ENCODE data around the gene MAIP1. TPM values are rescaled to one million over a fixed set of nuclear protein-coding genes. Genes with fewer than 3 reads are reported as not detected.

Gene MAIP1
- total and polyA plus RNA-seq, 4 donors, result 15.6 to 27.8 (median 20.2) TPM

DNA sequence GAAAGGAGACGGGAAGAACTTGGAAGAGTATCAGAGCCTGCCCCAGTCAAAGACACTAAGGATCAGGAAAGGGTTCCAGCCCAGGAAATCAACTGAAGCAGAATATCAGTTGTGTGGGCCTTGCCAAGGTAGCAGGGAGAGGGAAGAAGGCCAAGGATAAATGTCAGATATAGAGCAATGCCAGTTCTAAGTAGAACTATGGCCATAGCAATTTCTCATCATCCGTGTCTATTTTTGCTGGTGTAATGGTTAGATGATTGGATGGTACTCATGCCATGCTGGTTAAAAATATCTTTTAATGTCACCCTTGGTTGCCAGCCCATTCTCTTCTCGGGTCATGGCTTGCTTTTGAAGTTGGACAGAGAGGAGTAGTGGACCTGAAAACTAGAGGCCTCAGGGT, 41.9 kb downstream of the MAIP1 start:
- Histone ChIP-seq H3K4me1 (ENCODE audit: control insufficient read depth, insufficient read depth, low read length) (no peaks in the 10 kb centered on the region), H3K9me3 (ENCODE audit: control insufficient read depth, insufficient read depth, low read length) (no peaks in the 10 kb centered on the region), H3K4me3 (ENCODE audit: low read depth, low read length) (no peak overlapping the region), H3K36me3 (ENCODE audit: control insufficient read depth, insufficient read depth, low read length) (no peaks in the 10 kb centered on the region), H3K27ac (ENCODE audit: low read depth, low read length) (no peak overlapping the region), H3K27me3 (ENCODE audit: control insufficient read depth, insufficient read depth, low read length) (no peaks in the 10 kb centered on the region)
- 100% methylated on average over 1 of the region's 3 CpGs for WGBS (ENCODE audit: insufficient coverage)
- no peak for DNase-seq (ENCODE audit: low read depth in 4 of 6, low spot score in 6 of 6)

DNA sequence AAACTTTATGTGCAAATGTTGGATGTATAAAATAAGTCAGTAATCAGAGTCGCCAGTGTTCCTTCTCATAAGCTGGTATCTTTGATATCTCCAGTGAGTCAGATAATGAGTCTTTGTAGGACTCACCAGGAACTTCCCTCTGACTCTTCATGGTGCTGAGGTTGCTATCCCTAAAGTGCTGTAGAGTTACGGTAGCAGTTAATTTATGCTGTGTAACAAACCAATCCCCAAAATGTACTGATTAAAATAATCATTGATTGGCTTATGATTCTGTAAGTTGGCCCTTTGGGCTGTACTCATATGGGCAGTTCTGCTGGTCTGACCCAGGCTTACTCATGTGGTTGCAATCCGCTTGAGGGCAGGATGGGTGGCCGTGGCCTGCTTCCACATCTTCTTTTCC, 43.8 kb downstream of the MAIP1 start:
- Histone ChIP-seq H3K4me1 (ENCODE audit: control insufficient read depth, insufficient read depth, low read length) (peaks cover 5% of the 10 kb centered on the region), H3K27ac (ENCODE audit: low read depth, low read length) (no peak overlapping the region), H3K4me3 (ENCODE audit: low read depth, low read length) (no peak overlapping the region), H3K9me3 (ENCODE audit: control insufficient read depth, insufficient read depth, low read length) (no peaks in the 10 kb centered on the region), H3K27me3 (ENCODE audit: control insufficient read depth, insufficient read depth, low read length) (no peaks in the 10 kb centered on the region), H3K36me3 (ENCODE audit: control insufficient read depth, insufficient read depth, low read length) (no peaks in the 10 kb centered on the region)
- 97% methylated on average over 3 of the region's 4 CpGs for WGBS (ENCODE audit: insufficient coverage)
- DNase-seq (ENCODE audit: low read depth in 4 of 6, low spot score in 6 of 6), result no peak

DNA sequence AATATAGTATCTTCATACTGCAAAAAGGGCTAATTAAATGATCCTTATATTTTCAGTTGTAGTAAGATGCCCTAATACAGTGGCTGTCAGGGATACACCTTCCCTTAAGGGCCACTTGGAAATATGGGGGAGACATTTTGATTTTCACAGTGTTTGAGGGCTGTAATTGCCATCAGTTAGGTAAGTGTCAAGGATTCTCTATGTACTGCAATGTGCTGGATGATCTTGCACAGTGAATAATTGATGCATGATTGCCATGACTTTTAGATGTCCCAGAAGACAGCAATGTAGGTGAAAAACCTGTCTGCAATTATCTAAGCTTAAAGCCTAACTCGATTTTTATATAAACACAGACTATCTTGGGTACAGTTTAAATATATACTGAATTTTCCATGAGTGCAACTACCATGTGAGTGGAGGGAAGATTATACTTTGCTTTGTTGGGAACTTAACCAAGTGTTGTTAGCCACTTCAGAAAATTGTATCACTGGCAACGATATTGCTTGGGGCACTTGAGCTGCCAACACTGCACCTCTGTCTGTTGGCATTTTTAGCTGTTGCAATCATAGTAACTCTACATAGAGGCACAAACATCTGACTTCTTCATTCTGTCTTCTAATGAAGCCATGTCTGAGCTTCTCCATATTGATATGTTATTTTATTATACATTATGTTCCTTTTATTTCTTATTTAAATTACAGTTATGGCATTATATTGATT, 45.2 kb downstream of the MAIP1 start:
- Histone ChIP-seq H3K4me3 (ENCODE audit: low read depth, low read length) (no peak overlapping the region), H3K9me3 (ENCODE audit: control insufficient read depth, insufficient read depth, low read length) (no peaks in the 10 kb centered on the region), H3K36me3 (ENCODE audit: control insufficient read depth, insufficient read depth, low read length) (no peaks in the 10 kb centered on the region), H3K27ac (ENCODE audit: low read depth, low read length) (no peak overlapping the region), H3K27me3 (ENCODE audit: control insufficient read depth, insufficient read depth, low read length) (no peaks in the 10 kb centered on the region), H3K4me1 (ENCODE audit: control insufficient read depth, insufficient read depth, low read length) (peaks cover 5% of the 10 kb centered on the region)
- DNase-seq (ENCODE audit: low read depth in 4 of 6, low spot score in 6 of 6), result no peak
- 80% methylated on average over 1 of the region's 2 CpGs for WGBS (ENCODE audit: insufficient coverage)

DNA sequence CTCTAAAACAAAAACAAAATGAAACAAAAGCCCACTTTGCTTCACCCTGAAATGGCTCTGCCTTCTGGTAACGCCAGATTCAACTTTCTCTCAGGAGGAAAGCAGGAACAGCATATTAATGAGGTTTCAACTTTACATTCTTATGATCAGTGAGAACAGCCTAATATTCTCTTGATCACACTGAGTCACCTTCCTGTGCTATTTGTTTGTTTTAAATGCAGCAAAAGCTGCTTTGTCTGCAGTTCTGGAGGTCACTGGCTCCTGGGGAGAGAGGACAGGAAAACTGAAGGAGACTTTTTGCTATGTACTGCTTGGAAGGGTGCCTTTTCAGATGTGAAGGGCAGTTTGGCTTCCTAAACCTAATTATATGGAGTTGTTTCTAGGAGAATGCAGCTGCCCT, 48.1 kb downstream of the MAIP1 start:
- no peaks in the 10 kb centered on the region for H3K27me3 ChIP-seq (ENCODE audit: control insufficient read depth, insufficient read depth, low read length)
- H3K36me3 ChIP-seq (ENCODE audit: control insufficient read depth, insufficient read depth, low read length), result no peaks in the 10 kb centered on the region
- H3K4me3 ChIP-seq (ENCODE audit: low read depth, low read length), result no peak overlapping the region
- WGBS (ENCODE audit: insufficient coverage), result no CpG with 5 or more reads among the region's 1 CpG
- H3K27ac ChIP-seq (ENCODE audit: low read depth, low read length), result no peak overlapping the region
- peak in 1 of 6 donors; percentile 32 for DNase-seq (ENCODE audit: low read depth in 4 of 6, low spot score in 6 of 6)
- H3K9me3 ChIP-seq (ENCODE audit: control insufficient read depth, insufficient read depth, low read length), result no peaks in the 10 kb centered on the region
- H3K4me1 ChIP-seq (ENCODE audit: control insufficient read depth, insufficient read depth, low read length), result peaks cover 5% of the 10 kb centered on the region

DNA sequence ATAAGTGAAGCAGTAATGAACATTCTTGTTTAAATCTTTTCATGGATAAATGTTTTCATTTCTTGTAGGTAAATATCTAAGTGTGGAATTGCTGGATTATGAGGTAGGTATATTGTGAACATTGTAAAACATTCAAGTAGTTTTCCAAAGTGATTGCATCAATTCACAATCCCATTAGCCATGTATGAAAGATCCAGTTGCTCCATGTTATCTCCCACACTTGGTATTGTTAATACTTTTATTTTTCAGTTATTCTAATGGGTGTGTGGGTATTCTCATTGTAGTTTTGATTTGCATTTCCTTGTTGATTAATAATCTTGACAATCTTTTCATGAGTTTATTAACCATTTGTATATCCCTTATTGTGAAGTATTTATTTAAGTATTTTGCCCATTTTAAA, 50.3 kb downstream of the MAIP1 start:
- Histone ChIP-seq H3K27me3 (ENCODE audit: control insufficient read depth, insufficient read depth, low read length) (no peaks in the 10 kb centered on the region), H3K36me3 (ENCODE audit: control insufficient read depth, insufficient read depth, low read length) (no peaks in the 10 kb centered on the region), H3K9me3 (ENCODE audit: control insufficient read depth, insufficient read depth, low read length) (no peaks in the 10 kb centered on the region), H3K27ac (ENCODE audit: low read depth, low read length) (no peak overlapping the region), H3K4me1 (ENCODE audit: control insufficient read depth, insufficient read depth, low read length) (peaks cover 5% of the 10 kb centered on the region), H3K4me3 (ENCODE audit: low read depth, low read length) (no peak overlapping the region)
- DNase-seq (ENCODE audit: low read depth in 4 of 6, low spot score in 6 of 6), result no peak

DNA sequence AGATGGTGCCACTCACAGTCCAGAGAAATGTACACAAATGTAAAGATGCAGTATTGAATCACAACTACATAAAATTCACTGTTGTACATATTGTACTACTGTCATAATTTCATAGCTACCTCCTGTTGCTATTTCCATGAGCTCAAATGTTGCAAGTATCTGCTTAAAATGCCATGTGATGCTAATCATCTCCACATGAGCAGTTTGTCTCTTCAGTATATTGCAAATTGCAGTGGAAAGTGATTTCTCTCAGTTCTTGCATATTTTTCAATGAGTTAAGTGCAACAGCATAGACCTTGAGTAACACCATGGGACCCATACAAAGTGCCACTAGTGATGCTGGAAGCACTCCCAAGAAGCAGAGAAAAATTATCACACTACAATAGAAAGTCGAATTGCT, 51.9 kb downstream of the MAIP1 start:
- DNase-seq (ENCODE audit: low read depth in 4 of 6, low spot score in 6 of 6), result peak in 1 of 6 donors; percentile 73
- Histone ChIP-seq H3K4me1 (ENCODE audit: control insufficient read depth, insufficient read depth, low read length) (peaks cover 5% of the 10 kb centered on the region), H3K9me3 (ENCODE audit: control insufficient read depth, insufficient read depth, low read length) (no peaks in the 10 kb centered on the region), H3K27ac (ENCODE audit: low read depth, low read length) (no peak overlapping the region), H3K36me3 (ENCODE audit: control insufficient read depth, insufficient read depth, low read length) (no peaks in the 10 kb centered on the region), H3K4me3 (ENCODE audit: low read depth, low read length) (no peak overlapping the region), H3K27me3 (ENCODE audit: control insufficient read depth, insufficient read depth, low read length) (no peaks in the 10 kb centered on the region)
- WGBS (ENCODE audit: insufficient coverage), result no CpG with 5 or more reads among the region's 1 CpG

DNA sequence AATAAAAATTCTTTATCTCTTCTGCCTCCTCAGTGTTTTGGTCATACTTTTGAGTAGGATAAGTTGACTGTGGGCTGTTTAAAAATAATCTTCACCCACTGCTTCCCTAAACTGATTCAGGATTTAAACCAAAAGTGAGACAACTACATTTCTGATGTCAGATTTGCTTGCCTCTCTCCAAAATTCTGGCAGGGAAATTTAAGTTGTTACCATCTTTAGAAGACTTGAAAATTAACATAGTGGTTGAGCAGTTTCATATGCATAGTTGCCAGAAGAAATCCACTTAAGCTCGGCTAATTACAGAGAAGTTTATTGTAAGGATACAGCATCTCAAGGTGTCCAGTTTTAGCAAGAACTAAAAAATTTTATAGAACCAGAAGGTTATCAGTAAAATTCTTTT, 57.0 kb downstream of the MAIP1 start:
- H3K27ac ChIP-seq (ENCODE audit: low read depth, low read length), result no peak overlapping the region
- H3K4me3 ChIP-seq (ENCODE audit: low read depth, low read length), result no peak overlapping the region
- H3K9me3 ChIP-seq (ENCODE audit: control insufficient read depth, insufficient read depth, low read length), result no peaks in the 10 kb centered on the region
- no CpG with 5 or more reads among the region's 1 CpG for WGBS (ENCODE audit: insufficient coverage)
- H3K4me1 ChIP-seq (ENCODE audit: control insufficient read depth, insufficient read depth, low read length), result no peaks in the 10 kb centered on the region
- peak in 1 of 6 donors; percentile 74 for DNase-seq (ENCODE audit: low read depth in 4 of 6, low spot score in 6 of 6)
- no peaks in the 10 kb centered on the region for H3K27me3 ChIP-seq (ENCODE audit: control insufficient read depth, insufficient read depth, low read length)
- H3K36me3 ChIP-seq (ENCODE audit: control insufficient read depth, insufficient read depth, low read length), result no peaks in the 10 kb centered on the region

Other genes starting within 250 kb of the MAIP1 start
- 1 to 10 TPM; 4.2 to 6.1 TPM for gene FTCDNL1, start 104.4 kb upstream of the MAIP1 start, total RNA-seq
- 1 to 10 TPM; 2.2 to 2.9 TPM for gene FTCDNL1, start 104.4 kb upstream of the MAIP1 start, polyA plus RNA-seq (ENCODE audit: insufficient read length in 2 of 2)
- 10 to 100 TPM in 1 of 2 donors, 1 to 10 TPM in 1; 9.2 to 24.7 TPM for gene C2orf69, start 44.3 kb upstream of the MAIP1 start, total RNA-seq
- 10 to 100 TPM; 17.1 to 24.9 TPM for gene C2orf69, start 44.3 kb upstream of the MAIP1 start, polyA plus RNA-seq (ENCODE audit: insufficient read length in 2 of 2)
- gene TYW5, start 91 bp upstream of the MAIP1 start, total RNA-seq, result 10 to 100 TPM; 11.2 to 14.4 TPM
- 10 to 100 TPM; 10.4 to 12.5 TPM for gene TYW5, start 91 bp upstream of the MAIP1 start, polyA plus RNA-seq (ENCODE audit: insufficient read length in 2 of 2)

Measured in spinal cord (tissue), 10 donors.